ENCODE results near the gene NHSL1. TPM values are rescaled to one million over a fixed set of nuclear protein-coding genes. Genes with fewer than 3 reads are reported as not detected.

Gene NHSL1
- total and polyA plus RNA-seq, 2 of the 8 experiments (the other 6 are each of a cell fraction or from before 2014, with no cell fraction given) = 7.2 to 32.4 TPM

DNA sequence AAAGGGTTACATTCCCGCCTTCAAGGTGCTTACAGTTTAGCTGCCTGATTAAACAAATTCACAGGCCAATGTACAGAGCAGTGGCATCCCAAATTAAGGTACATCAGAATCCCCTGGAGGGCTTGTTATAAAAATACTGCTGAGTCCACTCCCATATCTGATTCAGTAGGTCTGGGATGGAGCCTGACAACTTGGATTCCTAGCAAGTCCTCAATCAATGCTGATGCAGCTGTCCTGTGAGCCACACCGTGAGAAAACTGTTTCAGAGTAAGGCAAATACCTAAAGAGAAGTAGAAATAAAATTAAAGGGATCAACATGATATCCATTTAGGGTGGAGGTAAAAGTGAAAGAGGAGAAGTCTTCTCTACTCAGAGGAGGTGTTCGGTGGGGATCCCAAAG is 16.5 kb downstream of the NHSL1 start:
- 96% methylated on average over 3 of the region's 3 CpGs; no CpG with 5 or more reads in 1 of the 2 experiments for WGBS, 2 experiments (ENCODE audit: extremely low coverage in 1 of 2, insufficient coverage in 1 of 2, insufficient read length in 1 of 2, insufficient replicate concordance in 2 of 2, low coverage in 1 of 2, low lambda C conversion rate in 2 of 2, missing lambda C conversion rate in 1 of 2)
- H4K8ac ChIP-seq (ENCODE audit: extremely low read depth, insufficient read depth, low read length) = no peak overlapping the region
- DNase-seq (ENCODE audit: low read depth in 1 of 2, low spot score in 2 of 2) (no peak), FAIRE-seq (no peak)
- no peak overlapping the region for H3K27ac ChIP-seq (ENCODE audit: low read depth, low read length)
- H2AK5ac ChIP-seq (ENCODE audit: low read depth, low read length) = no peak overlapping the region
- no peaks in the 10 kb centered on the region for H3K9me3 ChIP-seq (ENCODE audit: insufficient read depth in 2 of 2, low read depth in 1 of 2, low read length in 1 of 2)
- H2BK5ac ChIP-seq (ENCODE audit: low read depth, low read length) = no peak overlapping the region
- no peak overlapping the region for H3K23ac ChIP-seq (ENCODE audit: insufficient read length)
- no peak overlapping the region for H2BK20ac ChIP-seq (ENCODE audit: low read length)
- no peak overlapping the region for H3K14ac ChIP-seq (ENCODE audit: insufficient read length)
- H2AFZ ChIP-seq (ENCODE audit: low read length) = no peak overlapping the region
- no peak overlapping the region for H3K4me2 ChIP-seq (ENCODE audit: insufficient read depth in 1 of 2, low read depth in 2 of 2, low read length in 2 of 2)
- H3K9ac ChIP-seq (replicated peaks in 1 of 4; ENCODE audit: extremely low read depth in 1 of 4, low read depth in 3 of 4, low read length in 3 of 4) = no peak overlapping the region
- no peaks in the 10 kb centered on the region; the same call in 1 of the 2 replicates for H3K23me2 ChIP-seq (ENCODE audit: low read depth, low read length)
- H3K27me3 ChIP-seq (replicated peaks in 1 of 4; ENCODE audit: control insufficient read depth in 3 of 4, extremely low read depth in 1 of 4, insufficient read depth in 3 of 4, low read length in 3 of 4) = no peaks in the 10 kb centered on the region
- H2BK120ac ChIP-seq (replicated peaks; ENCODE audit: low read depth, low read length) = no peak overlapping the region
- no peaks in the 10 kb centered on the region for H3K79me1 ChIP-seq (ENCODE audit: low read depth, low read length)
- CTCF ChIA-PET (ENCODE audit: partially characterized antibody) = interaction anchor here (0.8 to 2.1 kb wide), 4 partner anchors 15 to 58 kb away, joined by 3 to 6 read pairs (median 4); no protein-coding TSS in a partner anchor
- H2BK12ac ChIP-seq (ENCODE audit: low read depth, low read length) = no peak overlapping the region
- H3K36me3 ChIP-seq (ENCODE audit: control insufficient read depth in 2 of 4, insufficient read depth in 4 of 4, low read length in 3 of 4) = no peaks in the 10 kb centered on the region; a peak in 2 of 8 replicates
- H3K4me3 ChIP-seq (ENCODE audit: extremely low read depth in 1 of 4, insufficient read depth in 2 of 4, low read depth in 3 of 4, low read length in 4 of 4) = no peak overlapping the region
- no peak overlapping the region for H4K5ac ChIP-seq (ENCODE audit: insufficient read length, low read depth, low read length)
- no peak overlapping the region for H2BK15ac ChIP-seq (ENCODE audit: low read length)
- peaks cover 0 to 28% (median 17%) of the 10 kb centered on the region in 4 experiments; a peak in 4 of 7 replicates for H3K4me1 ChIP-seq (replicated peaks in 1 of 4; ENCODE audit: control insufficient read depth in 3 of 4, insufficient read depth in 4 of 4, low read length in 3 of 4)
- H3K79me2 ChIP-seq (ENCODE audit: control insufficient read depth in 1 of 2, insufficient read depth in 2 of 2, low read length in 2 of 2) = peaks cover 0 to 17% of the 10 kb centered on the region in 2 experiments; a peak in 2 of 4 replicates
- H4K20me1 ChIP-seq (replicated peaks in 1 of 2; ENCODE audit: control insufficient read depth in 1 of 2, insufficient read depth in 2 of 2, low read length in 2 of 2) = no peaks in the 10 kb centered on the region
- no peak overlapping the region for H4K91ac ChIP-seq (replicated peaks; ENCODE audit: insufficient read length, low read length)
- POLR2A ChIA-PET (ENCODE audit: partially characterized antibody) = interaction anchor here (1.0 to 1.5 kb wide), 3 partner anchors 9 to 13 kb away, joined by 3 read pairs; no protein-coding TSS in a partner anchor
- H3K4ac ChIP-seq (replicated peaks; ENCODE audit: insufficient read length, low read depth, low read length) = no peak overlapping the region
- H3K56ac ChIP-seq (replicated peaks; ENCODE audit: insufficient read length, low read depth, low read length) = no peak overlapping the region
- H3K18ac ChIP-seq (ENCODE audit: extremely low read depth, low read length) = no peak overlapping the region
- TF ChIP-seq POLR2A (IDR thresholded peaks at IDR 0.05; ENCODE audit: control extremely low read depth in 1 of 2, low read depth in 2 of 2, low read length in 2 of 2) (no peak), TEAD4 (IDR thresholded peaks at IDR 0.05; ENCODE audit: low read depth, low read length) (no peak)
